WTC11 (cell line): ENCODE measurements around the gene HOXB8. TPM values are rescaled to one million over a fixed set of nuclear protein-coding genes. Genes with fewer than 3 reads are reported as not detected.

Experiments
- ATAC-seq: fragments of 200-7000 bp; cut with Tn5 transposase; 2 replicates; pipeline ENCODE4 v1.10.0; 2021; ENCODE audit warnings: mild to moderate bottlenecking, moderate library complexity
- CTCF ChIA-PET: fragments of 300-600 bp; sonication (Branson Sonifier 250); formaldehyde crosslinking; loops from one replicate; lab custom pipeline; 2021; ENCODE audit warnings: antibody characterized with exemption; lab: Charles Lee
- POLR2A ChIA-PET: fragments of 350-600 bp; sonication (Branson Sonifier 250); formaldehyde crosslinking; loops from one replicate; lab custom pipeline; 2021; ENCODE audit warnings: antibody characterized with exemption; lab: Charles Lee
- DNase-seq: peaks from one replicate; pipeline ENCODE4 v3.0.0; 2021; ENCODE audit warnings: low spot score
- H3K27ac Mint-ChIP-seq: 2 replicates; pipeline ENCODE4 v1.8.0; 2021; ENCODE audit warnings: mixed read lengths
- H3K27me3 Mint-ChIP-seq: 2 replicates; pipeline ENCODE4 v1.8.0; 2021; ENCODE audit warnings: low read depth, mild to moderate bottlenecking, moderate library complexity, mixed read lengths
- H3K36me3 Mint-ChIP-seq: 2 replicates; pipeline ENCODE4 v1.8.0; 2021; ENCODE audit warnings: mixed read lengths
- H3K4me1 Mint-ChIP-seq: 2 replicates; pipeline ENCODE4 v1.8.0; 2022; ENCODE audit warnings: mixed read lengths
- H3K4me3 Mint-ChIP-seq: 2 replicates; pipeline ENCODE4 v1.8.0; 2021; ENCODE audit warnings: mild to moderate bottlenecking, moderate library complexity, mixed read lengths
- H3K9me3 Mint-ChIP-seq: 2 replicates; pipeline ENCODE4 v1.8.0; 2021; ENCODE audit warnings: mixed read lengths
- ARID4B ChIP-seq: sonication (generic); formaldehyde crosslinking; IDR thresholded peaks from 2 replicates; pipeline ENCODE4 v1.8.0; 2023; ENCODE audit warnings: missing genetic modification reagents, mild to moderate bottlenecking, borderline replicate concordance
- ATF3 ChIP-seq: sonication (generic); formaldehyde crosslinking; conservative IDR thresholded peaks from 2 replicates; pipeline ENCODE4 v1.8.1; 2022; ENCODE audit warnings: mild to moderate bottlenecking, missing genetic modification reagents
- E2F1 ChIP-seq: sonication (generic); formaldehyde crosslinking; IDR thresholded peaks from 2 replicates; pipeline ENCODE4 v1.8.0; 2022; ENCODE audit warnings: mild to moderate bottlenecking, missing genetic modification reagents
- ELF4 ChIP-seq: sonication (generic); formaldehyde crosslinking; IDR thresholded peaks from 2 replicates; pipeline ENCODE4 v1.8.1; 2022; ENCODE audit warnings: low read depth, mild to moderate bottlenecking, moderate library complexity, missing genetic modification reagents
- ESRRA ChIP-seq: sonication (generic); formaldehyde crosslinking; IDR thresholded peaks from 2 replicates; pipeline ENCODE4 v1.8.1; 2022; ENCODE audit warnings: mild to moderate bottlenecking, missing genetic modification reagents, borderline replicate concordance
- FOXK1 ChIP-seq: sonication (generic); formaldehyde crosslinking; IDR thresholded peaks from 2 replicates; pipeline ENCODE4 v1.8.0; 2022; ENCODE audit warnings: mild to moderate bottlenecking, moderate library complexity, missing genetic modification reagents
- GTF2I ChIP-seq: fragments of 250-450 bp; sonication (Bioruptor Pico); conservative IDR thresholded peaks from 2 replicates; pipeline ENCODE4 v1.4.0; 2021; ENCODE audit warnings: mild to moderate bottlenecking
- HMGXB4 ChIP-seq: sonication (generic); formaldehyde crosslinking; IDR thresholded peaks from 2 replicates; pipeline ENCODE4 v1.8.1; 2023; ENCODE audit warnings: mild to moderate bottlenecking, moderate library complexity, missing genetic modification reagents
- IRF2 ChIP-seq: sonication (generic); formaldehyde crosslinking; IDR thresholded peaks from 2 replicates; pipeline ENCODE4 v1.8.0; 2022; ENCODE audit warnings: low read depth, missing genetic modification reagents, borderline replicate concordance
- NR2C2 ChIP-seq: sonication (generic); formaldehyde crosslinking; IDR thresholded peaks from 2 replicates; pipeline ENCODE4 v1.8.0; 2022; ENCODE audit warnings: mild to moderate bottlenecking, missing genetic modification reagents
- NR3C1 ChIP-seq: sonication (generic); formaldehyde crosslinking; conservative IDR thresholded peaks from 2 replicates; pipeline ENCODE4 v1.8.1; 2023; ENCODE audit warnings: low read depth, mild to moderate bottlenecking, missing genetic modification reagents
- RELA ChIP-seq: sonication (generic); formaldehyde crosslinking; IDR thresholded peaks from 2 replicates; pipeline ENCODE4 v1.8.1; 2022; ENCODE audit warnings: missing genetic modification reagents, mild to moderate bottlenecking, borderline replicate concordance
- USF2 ChIP-seq: sonication (generic); formaldehyde crosslinking; IDR thresholded peaks from 2 replicates; pipeline ENCODE4 v1.8.1; 2023; ENCODE audit warnings: mild to moderate bottlenecking, missing genetic modification reagents, moderate library complexity
- ZNF121 ChIP-seq: sonication (generic); formaldehyde crosslinking; IDR thresholded peaks from 2 replicates; pipeline ENCODE4 v1.8.0; 2023; ENCODE audit warnings: missing genetic modification reagents
- ZNF281 ChIP-seq: sonication (generic); formaldehyde crosslinking; IDR thresholded peaks from 2 replicates; pipeline ENCODE4 v1.8.0; 2023; ENCODE audit warnings: mild to moderate bottlenecking, missing genetic modification reagents
- ZNF317 ChIP-seq: sonication (generic); formaldehyde crosslinking; IDR thresholded peaks from 2 replicates; pipeline ENCODE4 v1.8.1; 2023; ENCODE audit warnings: low read depth, mild to moderate bottlenecking, moderate library complexity, missing genetic modification reagents, borderline replicate concordance
- ZNF416 ChIP-seq: fragments of 250-450 bp; sonication (Bioruptor Pico); IDR thresholded peaks from 2 replicates; pipeline ENCODE4 v1.9.0; 2021; ENCODE audit warnings: mild to moderate bottlenecking, inconsistent platforms
- ZSCAN18 ChIP-seq: fragments of 250-450 bp; sonication (Bioruptor Pico); IDR thresholded peaks from 2 replicates; pipeline ENCODE4 v2.1.2; 2022; ENCODE audit warnings: mild to moderate bottlenecking, moderate library complexity
- total RNA-seq: library from RNA; stranded (reverse); gene quantifications from 3 replicates; pipeline ENCODE4 v1.2.3, GENCODE V29; 2021

HOXB8 gene
- total RNA-seq, 1 experiment from 2014 or later, result not detected

- TF ChIP-seq HMGXB4 (CRISPR knock-in tag), result no peak
- TF ChIP-seq GTF2I, result no peak
- TF ChIP-seq FOXK1, result no peak
- no peak for TF ChIP-seq USF2
- no peak for TF ChIP-seq IRF2
- TF ChIP-seq E2F1, result no peak
- TF ChIP-seq NR2C2 (CRISPR knock-in tag), result no peak
- no peak for TF ChIP-seq ZNF121 (CRISPR knock-in tag)
- no peak for TF ChIP-seq ARID4B (CRISPR knock-in tag)
- no peak for TF ChIP-seq ZNF281 (CRISPR knock-in tag)
- TF ChIP-seq ZSCAN18 (CRISPR knock-in tag), result no peak
- TF ChIP-seq ELF4 (CRISPR knock-in tag), result no peak
- no peak for TF ChIP-seq ZNF416 (CRISPR knock-in tag)
- TF ChIP-seq ZNF317 (CRISPR knock-in tag), result no peak
These were observed 47.9 kb downstream of the HOXB8 start (continued) for GRCh38 chr17:48567209-48567608.

- no peak for ATAC-seq
- no peak overlapping the region for H3K27ac Mint-ChIP-seq
- ChIA-PET POLR2A (no interaction called here), CTCF (interaction anchor here (0.8 to 1.0 kb wide), 3 partner anchors 21 to 105 kb away, joined by 3 to 8 read pairs (median 3); no protein-coding TSS in a partner anchor)
- no peaks in the 10 kb centered on the region for H3K36me3 Mint-ChIP-seq
- no peaks in the 10 kb centered on the region for H3K9me3 Mint-ChIP-seq
- peaks cover 34% of the 10 kb centered on the region for H3K4me1 Mint-ChIP-seq
- H3K27me3 Mint-ChIP-seq, result peaks cover 24% of the 10 kb centered on the region; the same call in 1 of the 2 replicates
- no peak for DNase-seq
- H3K4me3 Mint-ChIP-seq, result no peak overlapping the region
- TF ChIP-seq ZNF281 (CRISPR knock-in tag) (no peak), GTF2I (no peak), FOXK1 (no peak), ZNF416 (CRISPR knock-in tag) (no peak), NR3C1 (no peak), E2F1 (no peak), RELA (CRISPR knock-in tag) (no peak), ATF3 (no peak), ESRRA (no peak)
These were observed 48.4 kb downstream of the HOXB8 start for GRCh38 chr17:48566717-48567116.
